ENCODE data around the gene MYCBP2.

MYCBP2 gene

GRCh38 chr13:77040076-77040475 is 286.8 kb downstream of the MYCBP2 start:
- Mint-ChIP-seq H3K9me3 (no peaks in the 10 kb centered on the region), H3K27ac (no peak overlapping the region), H3K36me3 (ENCODE audit: low read depth) (peaks cover 13% of the 10 kb centered on the region), H3K4me1 (ENCODE audit: low read depth) (no peaks in the 10 kb centered on the region), H3K27me3 (no peaks in the 10 kb centered on the region), H3K4me3 (no peak overlapping the region)

- no peaks in the 10 kb centered on the region for H3K27me3 Mint-ChIP-seq
- peaks cover 4% of the 10 kb centered on the region for H3K4me1 Mint-ChIP-seq (ENCODE audit: low read depth)
These were observed 287.9 kb downstream of the MYCBP2 start for GRCh38 chr13:77038907-77039480.

GRCh38 chr13:77036279-77036678 is 290.6 kb downstream of the MYCBP2 start:
- no peak overlapping the region for H3K27ac Mint-ChIP-seq
- peaks cover 11% of the 10 kb centered on the region for H3K4me1 Mint-ChIP-seq (ENCODE audit: low read depth)
- H3K9me3 Mint-ChIP-seq = no peaks in the 10 kb centered on the region
- no peaks in the 10 kb centered on the region for H3K27me3 Mint-ChIP-seq
- H3K36me3 Mint-ChIP-seq (ENCODE audit: low read depth) = no peaks in the 10 kb centered on the region
- H3K4me3 Mint-ChIP-seq = no peak overlapping the region

More at GRCh38 chr13:77038907-77039480, 287.9 kb downstream of the MYCBP2 start:
- Mint-ChIP-seq H3K9me3 (no peaks in the 10 kb centered on the region), H3K4me3 (no peak overlapping the region), H3K27ac (no peak overlapping the region), H3K36me3 (ENCODE audit: low read depth) (peaks cover 6% of the 10 kb centered on the region)

GRCh38 chr13:77034881-77035280 is 292.0 kb downstream of the MYCBP2 start:
- H3K27me3 Mint-ChIP-seq = peaks cover 1% of the 10 kb centered on the region
- H3K4me3 Mint-ChIP-seq = no peak overlapping the region
- no peak overlapping the region for H3K27ac Mint-ChIP-seq
- H3K4me1 Mint-ChIP-seq (ENCODE audit: low read depth) = peaks cover 11% of the 10 kb centered on the region
- H3K36me3 Mint-ChIP-seq (ENCODE audit: low read depth) = no peaks in the 10 kb centered on the region
- no peaks in the 10 kb centered on the region for H3K9me3 Mint-ChIP-seq

- Mint-ChIP-seq H3K4me3 (no peak overlapping the region), H3K9me3 (no peaks in the 10 kb centered on the region), H3K4me1 (ENCODE audit: low read depth) (peaks cover 12% of the 10 kb centered on the region), H3K36me3 (ENCODE audit: low read depth) (no peaks in the 10 kb centered on the region), H3K27ac (peak overlapping the region; percentile 23), H3K27me3 (peaks cover 5% of the 10 kb centered on the region)
These were observed 293.1 kb downstream of the MYCBP2 start for GRCh38 chr13:77033717-77034302.

- H3K9me3 Mint-ChIP-seq = no peaks in the 10 kb centered on the region
- peaks cover 30% of the 10 kb centered on the region for H3K4me1 Mint-ChIP-seq (ENCODE audit: low read depth)
- H3K4me3 Mint-ChIP-seq = no peak overlapping the region
- H3K27me3 Mint-ChIP-seq = peaks cover 5% of the 10 kb centered on the region
- H3K36me3 Mint-ChIP-seq (ENCODE audit: low read depth) = no peaks in the 10 kb centered on the region
- no peak overlapping the region for H3K27ac Mint-ChIP-seq
These were observed 295.1 kb downstream of the MYCBP2 start for GRCh38 chr13:77031656-77032243.

DNA sequence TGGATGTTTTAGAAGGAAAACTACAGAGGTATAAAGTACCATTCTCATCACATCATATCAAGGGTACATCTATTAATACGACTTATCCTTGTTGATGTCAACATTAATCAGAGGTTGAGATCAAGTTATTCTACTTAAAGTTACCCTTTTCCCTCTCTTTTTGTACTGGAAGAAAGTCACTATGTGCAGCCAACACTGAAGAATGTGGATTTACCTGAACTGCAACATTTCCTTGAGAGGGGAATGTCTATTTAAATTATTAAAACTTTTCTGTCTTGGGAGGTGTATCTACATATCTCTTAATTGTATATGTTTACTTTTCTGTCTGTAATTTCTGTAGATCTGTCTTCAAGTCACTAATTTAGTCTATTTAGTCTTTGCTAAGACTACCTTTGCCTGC is 297.5 kb downstream of the MYCBP2 start:
- no peak overlapping the region for H3K27ac Mint-ChIP-seq
- peaks cover 47% of the 10 kb centered on the region for H3K4me1 Mint-ChIP-seq (ENCODE audit: low read depth)
- peaks cover 5% of the 10 kb centered on the region for H3K27me3 Mint-ChIP-seq
- no peaks in the 10 kb centered on the region for H3K9me3 Mint-ChIP-seq
- H3K4me3 Mint-ChIP-seq = no peak overlapping the region
- peaks cover 10% of the 10 kb centered on the region for H3K36me3 Mint-ChIP-seq (ENCODE audit: low read depth)

- Mint-ChIP-seq H3K4me3 (peak overlapping the region; percentile 98), H3K9me3 (no peaks in the 10 kb centered on the region), H3K27me3 (peaks cover 5% of the 10 kb centered on the region), H3K27ac (peak overlapping the region; percentile 61), H3K4me1 (ENCODE audit: low read depth) (peaks cover 49% of the 10 kb centered on the region), H3K36me3 (ENCODE audit: low read depth) (peaks cover 18% of the 10 kb centered on the region)
These were observed 298.7 kb downstream of the MYCBP2 start for GRCh38 chr13:77028202-77028601.

- peak within 1 kb of the TSS; percentile 94 for H3K27ac Mint-ChIP-seq
- peaks cover 60% of the 10 kb centered on the region for H3K4me1 Mint-ChIP-seq (ENCODE audit: low read depth)
- H3K36me3 Mint-ChIP-seq (ENCODE audit: low read depth) = peaks cover 24% of the 10 kb centered on the region
- peak within 1 kb of the TSS; percentile 98 for H3K4me3 Mint-ChIP-seq
- peaks cover 5% of the 10 kb centered on the region for H3K27me3 Mint-ChIP-seq
- H3K9me3 Mint-ChIP-seq = no peaks in the 10 kb centered on the region
These were observed 299.9 kb downstream of the MYCBP2 start, which contains the start of gene FBXL3 for GRCh38 chr13:77026861-77027621. Gene FBXL3, minus strand, starts transcription at chr13:77027159. Its CDS starts 5,299 bp downstream, at chr13:77021860.

DNA sequence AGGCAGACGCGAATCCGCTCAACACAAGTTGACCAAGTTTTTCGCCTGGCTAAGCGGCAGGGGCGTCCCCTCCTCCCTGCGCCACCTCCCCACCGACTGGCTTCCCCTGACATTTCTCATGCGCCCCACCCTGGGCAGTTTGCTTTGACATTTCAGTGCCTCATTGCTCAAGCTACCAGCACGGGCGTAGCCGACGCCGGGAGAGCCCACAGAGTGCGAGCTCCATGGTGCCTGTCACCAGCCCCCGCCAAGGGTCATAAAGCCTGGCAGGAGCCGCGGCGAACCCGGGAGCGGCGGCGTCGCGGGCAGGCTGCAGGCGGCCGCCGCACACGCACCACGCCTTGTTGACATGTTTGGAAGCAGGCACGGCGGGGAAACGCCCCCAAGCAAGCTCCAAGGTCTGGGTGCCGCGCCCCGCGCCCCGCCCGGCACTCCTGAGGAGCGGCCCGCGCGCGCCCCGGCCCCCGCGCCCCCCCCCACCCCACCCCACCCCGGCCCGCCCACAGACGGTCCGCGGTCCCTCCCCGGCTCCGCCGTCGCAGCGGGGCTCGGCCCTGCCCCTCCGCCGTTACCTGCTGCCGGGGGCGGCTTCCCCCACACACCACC is 300.5 kb downstream of the MYCBP2 start:
- Mint-ChIP-seq H3K27ac (peak overlapping the region; percentile 93), H3K4me3 (peak overlapping the region; percentile 97), H3K36me3 (ENCODE audit: low read depth) (peaks cover 24% of the 10 kb centered on the region), H3K27me3 (peaks cover 5% of the 10 kb centered on the region), H3K9me3 (no peaks in the 10 kb centered on the region), H3K4me1 (ENCODE audit: low read depth) (peaks cover 67% of the 10 kb centered on the region)

DNA sequence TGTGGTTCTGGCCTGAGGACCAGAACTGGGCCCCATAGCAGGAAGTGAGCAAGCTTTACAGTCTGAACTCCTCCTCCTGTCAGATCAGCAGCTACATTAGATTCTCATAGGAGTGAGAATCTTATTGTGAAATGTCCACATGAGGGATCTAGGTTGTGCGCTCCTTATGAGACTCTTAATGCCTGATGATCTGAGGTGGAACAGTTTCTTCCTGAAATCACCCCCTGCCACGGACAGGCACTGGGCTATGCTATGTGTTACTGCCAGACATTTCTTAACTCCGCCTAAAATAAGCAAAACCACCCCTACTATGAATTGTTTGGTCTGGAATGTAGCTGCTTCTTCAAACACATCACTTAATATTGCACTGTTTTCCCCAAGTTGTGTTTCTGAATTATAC is 304.6 kb downstream of the MYCBP2 start:
- Mint-ChIP-seq H3K36me3 (ENCODE audit: low read depth) (peaks cover 49% of the 10 kb centered on the region), H3K4me1 (ENCODE audit: low read depth) (peaks cover 72% of the 10 kb centered on the region), H3K27me3 (no peaks in the 10 kb centered on the region), H3K27ac (peak overlapping the region; percentile 57), H3K9me3 (no peaks in the 10 kb centered on the region), H3K4me3 (no peak overlapping the region)

DNA sequence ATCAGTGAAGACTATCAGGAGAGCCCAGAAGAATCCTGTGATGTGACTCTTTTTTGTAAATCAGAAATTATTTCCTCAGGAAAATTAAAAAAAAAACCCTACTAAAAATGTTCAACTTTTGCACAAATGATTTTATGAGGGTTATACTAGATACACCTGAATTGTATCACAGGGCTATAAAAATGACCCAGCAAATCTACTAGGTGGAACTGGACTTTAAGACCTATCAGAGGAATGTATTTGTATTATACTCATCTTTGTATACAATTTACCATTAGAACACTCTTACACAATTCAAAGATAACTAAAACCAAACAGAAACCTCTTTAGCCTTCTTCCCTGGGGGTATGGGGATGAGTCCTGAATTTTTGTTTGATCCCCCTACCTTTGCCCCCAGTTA is 307.1 kb downstream of the MYCBP2 start:
- Mint-ChIP-seq H3K4me1 (ENCODE audit: low read depth) (peaks cover 65% of the 10 kb centered on the region), H3K27ac (no peak overlapping the region), H3K4me3 (no peak overlapping the region), H3K36me3 (ENCODE audit: low read depth) (peaks cover 62% of the 10 kb centered on the region), H3K27me3 (no peaks in the 10 kb centered on the region), H3K9me3 (no peaks in the 10 kb centered on the region)

GRCh38 chr13:77016888-77017623 is 309.8 kb downstream of the MYCBP2 start:
- H3K9me3 Mint-ChIP-seq = no peaks in the 10 kb centered on the region
- peaks cover 42% of the 10 kb centered on the region for H3K4me1 Mint-ChIP-seq (ENCODE audit: low read depth)
- no peak overlapping the region for H3K4me3 Mint-ChIP-seq
- H3K27ac Mint-ChIP-seq = no peak overlapping the region
- H3K36me3 Mint-ChIP-seq (ENCODE audit: low read depth) = peaks cover 74% of the 10 kb centered on the region
- H3K27me3 Mint-ChIP-seq = no peaks in the 10 kb centered on the region

DNA sequence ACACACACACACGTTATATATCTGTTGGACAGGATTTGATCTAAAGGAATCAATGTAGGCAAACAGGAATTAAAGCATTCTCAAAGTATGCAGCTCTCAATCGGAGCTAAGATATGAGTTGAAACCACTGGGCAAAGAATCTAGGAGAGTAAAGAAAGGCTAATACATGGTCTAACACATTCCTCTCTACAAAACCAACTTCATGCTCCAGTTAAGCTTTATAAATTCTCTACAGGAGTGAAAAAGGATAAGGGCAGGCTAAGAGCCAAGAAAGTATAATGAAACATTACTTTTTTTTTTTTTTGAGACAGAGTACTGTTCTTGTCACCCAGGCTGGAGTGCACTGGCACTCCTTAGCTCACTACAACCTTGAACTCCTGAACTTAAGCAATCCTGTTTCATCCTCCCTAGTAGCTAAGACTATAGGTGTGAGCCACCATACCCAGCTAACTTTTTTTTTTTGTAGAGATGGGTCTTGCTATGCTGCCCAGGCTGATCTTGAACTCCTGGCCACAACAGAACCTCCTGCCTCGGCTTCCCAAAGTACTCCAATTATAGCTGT is 310.6 kb downstream of the MYCBP2 start:
- Mint-ChIP-seq H3K36me3 (ENCODE audit: low read depth) (peaks cover 79% of the 10 kb centered on the region), H3K4me3 (no peak overlapping the region), H3K4me1 (ENCODE audit: low read depth) (peaks cover 36% of the 10 kb centered on the region), H3K9me3 (no peaks in the 10 kb centered on the region), H3K27me3 (no peaks in the 10 kb centered on the region), H3K27ac (no peak overlapping the region)
